ENCODE results near the gene MICAL3.

- TF ChIP-seq, protein P1, sequence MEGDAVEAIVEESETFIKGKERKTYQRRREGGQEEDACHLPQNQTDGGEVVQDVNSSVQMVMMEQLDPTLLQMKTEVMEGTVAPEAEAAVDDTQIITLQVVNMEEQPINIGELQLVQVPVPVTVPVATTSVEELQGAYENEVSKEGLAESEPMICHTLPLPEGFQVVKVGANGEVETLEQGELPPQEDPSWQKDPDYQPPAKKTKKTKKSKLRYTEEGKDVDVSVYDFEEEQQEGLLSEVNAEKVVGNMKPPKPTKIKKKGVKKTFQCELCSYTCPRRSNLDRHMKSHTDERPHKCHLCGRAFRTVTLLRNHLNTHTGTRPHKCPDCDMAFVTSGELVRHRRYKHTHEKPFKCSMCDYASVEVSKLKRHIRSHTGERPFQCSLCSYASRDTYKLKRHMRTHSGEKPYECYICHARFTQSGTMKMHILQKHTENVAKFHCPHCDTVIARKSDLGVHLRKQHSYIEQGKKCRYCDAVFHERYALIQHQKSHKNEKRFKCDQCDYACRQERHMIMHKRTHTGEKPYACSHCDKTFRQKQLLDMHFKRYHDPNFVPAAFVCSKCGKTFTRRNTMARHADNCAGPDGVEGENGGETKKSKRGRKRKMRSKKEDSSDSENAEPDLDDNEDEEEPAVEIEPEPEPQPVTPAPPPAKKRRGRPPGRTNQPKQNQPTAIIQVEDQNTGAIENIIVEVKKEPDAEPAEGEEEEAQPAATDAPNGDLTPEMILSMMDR (IDR thresholded peaks at IDR 0.05): no peak
- TF ChIP-seq ZFX (IDR thresholded peaks at IDR 0.05; ENCODE audit: borderline replicate concordance): no peak
Observed at GRCh38 chr22:18024956-18025720, 777 bp upstream of the MICAL3 start.
